ENCODE results near the gene LCP2.

DNA sequence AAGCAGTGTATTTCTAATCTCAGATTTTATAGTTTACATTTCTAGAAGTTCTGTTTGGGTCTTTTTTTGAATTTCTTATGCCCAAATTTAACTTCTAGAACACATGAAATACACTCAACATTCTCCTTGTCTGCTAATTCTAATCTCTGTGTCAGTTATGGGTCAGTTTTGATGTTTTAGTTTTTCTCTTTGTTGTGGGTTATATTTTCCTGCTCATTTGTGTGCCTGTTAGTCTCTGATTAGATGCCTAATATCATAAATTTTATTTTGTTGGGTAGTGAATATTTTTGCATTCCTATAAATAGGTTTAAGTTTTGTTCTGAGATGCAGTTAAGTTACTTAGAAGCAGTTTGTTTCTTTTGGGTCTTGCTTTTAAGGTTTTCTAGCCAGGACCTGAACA is 12.4 kb downstream of the LCP2 start:
- TF ChIP-seq, protein P1, sequence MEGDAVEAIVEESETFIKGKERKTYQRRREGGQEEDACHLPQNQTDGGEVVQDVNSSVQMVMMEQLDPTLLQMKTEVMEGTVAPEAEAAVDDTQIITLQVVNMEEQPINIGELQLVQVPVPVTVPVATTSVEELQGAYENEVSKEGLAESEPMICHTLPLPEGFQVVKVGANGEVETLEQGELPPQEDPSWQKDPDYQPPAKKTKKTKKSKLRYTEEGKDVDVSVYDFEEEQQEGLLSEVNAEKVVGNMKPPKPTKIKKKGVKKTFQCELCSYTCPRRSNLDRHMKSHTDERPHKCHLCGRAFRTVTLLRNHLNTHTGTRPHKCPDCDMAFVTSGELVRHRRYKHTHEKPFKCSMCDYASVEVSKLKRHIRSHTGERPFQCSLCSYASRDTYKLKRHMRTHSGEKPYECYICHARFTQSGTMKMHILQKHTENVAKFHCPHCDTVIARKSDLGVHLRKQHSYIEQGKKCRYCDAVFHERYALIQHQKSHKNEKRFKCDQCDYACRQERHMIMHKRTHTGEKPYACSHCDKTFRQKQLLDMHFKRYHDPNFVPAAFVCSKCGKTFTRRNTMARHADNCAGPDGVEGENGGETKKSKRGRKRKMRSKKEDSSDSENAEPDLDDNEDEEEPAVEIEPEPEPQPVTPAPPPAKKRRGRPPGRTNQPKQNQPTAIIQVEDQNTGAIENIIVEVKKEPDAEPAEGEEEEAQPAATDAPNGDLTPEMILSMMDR (conservative IDR thresholded peaks at IDR 0.05 in 1 of 2, IDR thresholded peaks at IDR 0.05 in 1 of 2; ENCODE audit: low read depth in 1 of 2, low read length in 2 of 2) = no peak
- TF ChIP-seq EZH2 (IDR thresholded peaks at IDR 0.05; ENCODE audit: low read length, missing control alignments) = no peak

Data from fibroblast of lung (primary cell).